NK-92 (cell line): ENCODE data around the gene SLC9A4.

Experiments used
- DNase-seq: peaks from one replicate; lab custom pipeline; 2025; ENCODE audit not compliant: unreplicated experiment; lab: John Stamatoyannopoulos, UW

The SLC9A4 gene

GRCh38 chr2:102498414-102498813, 25.4 kb downstream of the SLC9A4 start:
- DNase-seq: no peak

DNA sequence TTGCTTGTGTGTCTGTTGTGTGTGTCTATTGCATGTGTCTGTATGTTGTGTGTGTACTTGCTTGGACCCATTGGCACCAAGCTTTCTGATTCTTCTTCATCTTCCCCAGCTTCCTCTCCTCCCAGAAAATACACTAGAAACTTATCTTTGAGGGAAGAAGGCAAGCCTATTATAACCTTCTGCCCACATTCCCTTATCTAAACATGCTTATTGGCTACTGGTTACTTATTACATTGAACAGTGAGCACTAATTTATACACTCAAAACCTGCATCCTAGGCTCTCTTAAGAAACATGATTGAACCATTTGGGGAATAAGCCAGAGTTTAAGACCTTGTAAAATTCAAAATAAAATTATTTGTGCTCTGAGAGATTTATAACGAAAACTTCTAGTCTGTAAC, 26.5 kb downstream of the SLC9A4 start:
- DNase-seq: no peak

- no peak for DNase-seq
These were observed 29.6 kb downstream of the SLC9A4 start for GRCh38 chr2:102502576-102502975.

GRCh38 chr2:102504833-102505232, 31.8 kb downstream of the SLC9A4 start:
- no peak for DNase-seq

DNA sequence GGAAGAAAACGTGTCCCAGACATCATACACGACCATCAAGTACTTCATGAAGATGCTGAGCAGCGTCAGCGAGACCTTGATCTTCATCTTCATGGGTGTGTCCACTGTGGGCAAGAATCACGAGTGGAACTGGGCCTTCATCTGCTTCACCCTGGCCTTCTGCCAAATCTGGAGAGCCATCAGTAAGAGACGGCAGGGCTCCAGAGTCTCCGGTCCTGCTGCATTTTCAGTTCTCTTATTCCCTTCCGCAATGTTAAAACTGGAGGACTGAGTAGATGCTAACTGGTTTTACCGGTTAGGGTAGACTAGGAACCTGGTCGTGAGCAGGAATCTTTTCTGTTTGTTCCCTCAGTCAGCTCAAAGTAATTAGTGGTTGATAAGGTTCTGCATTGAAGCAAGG, 32.3 kb downstream of the SLC9A4 start:
- no peak for DNase-seq

GRCh38 chr2:102506743-102507142, 33.7 kb downstream of the SLC9A4 start:
- DNase-seq: no peak

GRCh38 chr2:102508863-102509262, 35.8 kb downstream of the SLC9A4 start:
- no peak for DNase-seq

- DNase-seq: no peak
These were observed 36.7 kb downstream of the SLC9A4 start for GRCh38 chr2:102509749-102510148.

DNA sequence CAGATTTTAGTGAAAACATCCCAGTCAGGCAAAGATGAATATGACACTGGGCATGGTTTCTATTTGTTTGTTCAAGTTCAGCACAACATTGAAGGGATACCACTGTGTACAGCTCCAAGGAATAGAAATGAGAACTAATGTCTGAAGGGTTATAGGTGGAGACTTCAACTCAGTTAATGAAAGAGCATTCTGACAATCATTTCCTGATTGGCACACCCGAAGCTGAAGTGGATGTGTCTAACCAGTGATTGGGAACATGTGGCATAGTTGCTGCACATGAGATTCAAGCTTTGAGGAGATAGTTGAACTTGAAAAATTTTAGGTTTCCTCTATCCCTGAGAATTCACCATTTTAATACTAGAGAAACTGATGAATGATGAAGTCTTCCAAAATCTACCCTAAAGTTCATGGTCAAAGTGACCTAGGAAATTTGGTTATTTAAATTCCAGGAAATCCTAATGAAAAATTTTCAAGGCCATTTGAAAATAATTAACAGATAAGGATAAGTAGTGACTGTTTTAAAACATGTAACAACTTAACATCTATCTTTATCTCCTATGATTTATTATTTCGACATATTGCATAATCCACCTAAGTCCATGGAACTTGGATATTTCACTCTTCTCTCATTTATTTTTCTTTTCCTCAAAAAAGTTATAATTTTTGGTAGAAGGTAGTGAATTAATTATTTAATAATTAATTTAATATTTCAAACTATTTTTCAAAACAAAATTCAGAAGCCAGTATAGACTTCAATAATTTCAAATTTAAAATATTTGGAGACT, 38.0 kb downstream of the SLC9A4 start:
- DNase-seq: no peak

GRCh38 chr2:102512161-102512560, 39.1 kb downstream of the SLC9A4 start:
- DNase-seq: no peak

- DNase-seq: no peak
These were observed 40.4 kb downstream of the SLC9A4 start for GRCh38 chr2:102513355-102513939.

DNA sequence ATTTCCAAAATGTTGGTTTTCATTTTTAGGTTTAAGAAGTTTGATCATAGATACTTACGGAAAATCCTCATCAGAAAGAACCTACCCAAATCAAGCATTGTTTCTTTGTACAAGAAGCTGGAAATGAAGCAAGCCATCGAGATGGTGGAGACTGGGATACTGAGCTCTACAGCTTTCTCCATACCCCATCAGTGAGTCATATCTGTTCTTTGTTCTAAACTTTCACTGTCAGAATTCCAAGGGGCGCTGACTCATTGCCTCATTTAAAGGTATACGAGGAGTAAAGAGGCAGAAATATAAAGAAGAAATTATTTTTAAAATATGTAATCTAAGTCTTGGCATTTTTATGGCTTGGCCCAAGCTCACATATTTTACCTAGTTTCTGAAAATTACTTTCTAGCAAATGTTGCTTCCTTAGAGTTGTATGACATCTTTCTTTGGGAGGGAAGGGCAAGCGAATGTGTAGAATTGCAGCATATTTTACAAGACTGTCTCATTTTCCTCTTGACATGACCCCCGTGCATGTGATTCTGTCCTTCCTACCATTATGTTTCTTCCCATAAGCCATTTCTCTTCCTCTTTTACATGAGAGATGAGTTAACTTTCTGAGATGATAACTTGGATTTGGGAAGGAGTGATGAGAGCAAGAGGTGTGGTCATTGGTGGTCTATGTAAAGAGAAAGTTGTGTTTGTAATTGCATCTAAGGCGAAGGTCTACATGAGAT, 41.2 kb downstream of the SLC9A4 start:
- DNase-seq: no peak

- DNase-seq: no peak
These were observed 42.8 kb downstream of the SLC9A4 start for GRCh38 chr2:102515851-102516250.

DNA sequence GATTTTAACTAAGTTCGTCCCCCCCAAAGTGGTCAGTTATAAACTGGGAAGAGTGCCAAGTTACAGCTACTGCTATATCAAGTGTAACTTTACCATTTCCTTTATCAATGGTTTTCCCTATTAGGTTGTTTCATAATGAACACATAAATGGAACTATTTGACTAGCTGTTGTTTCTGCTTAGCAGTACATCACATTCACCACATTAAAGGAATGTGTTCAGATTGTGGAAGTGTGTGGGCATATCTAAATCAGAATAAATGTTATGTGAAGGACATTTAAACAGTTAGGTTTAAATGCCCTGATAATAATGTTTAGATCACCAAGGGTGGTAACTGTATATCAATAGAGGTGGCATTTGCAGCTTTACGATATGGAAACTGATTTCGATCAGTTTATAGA, 45.1 kb downstream of the SLC9A4 start:
- no peak for DNase-seq

DNA sequence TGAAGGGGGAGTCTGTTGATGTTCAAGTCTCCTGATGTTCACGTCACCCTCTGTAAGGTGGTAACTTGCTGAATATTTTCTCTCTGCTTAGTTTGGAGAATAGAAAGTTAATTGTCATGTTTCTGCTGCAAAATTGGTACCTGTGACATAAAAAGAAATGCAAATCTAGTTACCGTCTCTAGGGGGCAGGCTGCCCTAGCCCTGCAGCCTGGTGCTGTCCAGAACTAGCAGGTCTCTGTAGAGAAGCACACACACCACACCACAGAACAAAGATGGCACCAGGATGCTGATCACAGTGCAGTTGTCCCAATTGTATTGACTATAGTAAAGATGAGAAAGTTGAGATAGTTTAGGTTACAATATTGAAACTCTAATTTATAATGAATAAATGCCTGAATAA, 47.0 kb downstream of the SLC9A4 start:
- DNase-seq: no peak

- no peak for DNase-seq
These were observed 47.8 kb downstream of the SLC9A4 start for GRCh38 chr2:102520801-102521200.

DNA sequence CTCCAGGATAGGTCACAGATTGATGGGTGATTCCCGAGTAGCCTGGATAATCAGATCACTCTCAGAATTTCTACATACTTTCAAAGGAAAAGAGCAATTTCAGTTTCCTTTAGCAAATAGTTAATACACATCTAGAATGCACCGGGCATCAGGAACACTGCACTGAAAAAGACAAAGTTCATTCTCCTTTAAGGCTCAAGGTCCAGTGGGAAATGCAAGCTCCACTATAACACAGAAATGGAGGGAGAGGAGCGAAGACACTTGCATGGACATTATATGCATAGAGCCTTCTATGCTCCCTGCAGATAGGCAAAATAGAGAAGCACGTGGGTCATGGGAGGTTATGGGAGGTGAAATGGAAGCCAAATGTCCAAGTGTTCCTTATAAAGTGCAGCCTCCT, 49.1 kb downstream of the SLC9A4 start:
- no peak for DNase-seq

GRCh38 chr2:102522890-102523289, 49.9 kb downstream of the SLC9A4 start:
- no peak for DNase-seq

DNA sequence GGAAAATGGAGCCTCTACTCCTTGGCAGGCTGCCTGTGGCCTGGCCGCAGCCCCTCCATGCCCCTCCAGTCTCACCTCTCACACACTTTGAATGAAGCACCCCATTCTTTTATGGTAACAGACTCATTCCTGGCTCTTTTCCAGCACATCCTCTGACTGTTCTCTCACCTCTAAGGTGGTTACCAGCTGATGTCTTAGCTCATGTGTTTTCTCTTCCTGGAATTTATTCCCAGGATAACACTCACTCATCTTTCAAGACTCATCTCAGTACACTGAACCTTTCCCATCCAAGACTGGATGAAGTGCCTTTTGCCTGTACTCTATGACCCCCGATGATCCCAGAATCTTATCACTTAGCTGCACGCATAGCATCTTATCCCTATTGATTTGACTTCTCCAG, 50.6 kb downstream of the SLC9A4 start:
- DNase-seq: no peak

- DNase-seq: no peak
These were observed 54.1 kb downstream of the SLC9A4 start for GRCh38 chr2:102527086-102527485.

DNA sequence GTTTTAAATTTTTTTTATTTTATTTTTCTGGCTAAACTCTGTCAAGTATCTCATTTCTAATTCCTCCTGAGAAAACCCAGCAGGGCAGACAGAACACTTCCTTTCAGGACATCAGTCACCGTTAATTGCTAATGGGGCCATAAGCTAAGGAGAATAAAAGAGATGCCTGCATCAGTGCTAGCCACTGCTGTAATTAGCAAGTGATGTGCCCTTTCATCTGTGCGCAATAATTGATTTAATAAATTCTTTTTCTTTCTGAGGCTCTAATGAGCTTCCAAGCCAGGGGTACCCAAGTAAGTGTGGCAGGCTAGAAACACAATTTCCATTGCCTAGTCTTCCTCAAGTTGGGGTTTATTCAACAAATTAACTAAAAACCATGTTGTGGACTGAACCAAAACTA, 65.5 kb downstream of the SLC9A4 start:
- no peak for DNase-seq

GRCh38 chr2:102540882-102541281, 67.9 kb downstream of the SLC9A4 start:
- DNase-seq: no peak
